ENCODE data around the gene GMPR.

DNA sequence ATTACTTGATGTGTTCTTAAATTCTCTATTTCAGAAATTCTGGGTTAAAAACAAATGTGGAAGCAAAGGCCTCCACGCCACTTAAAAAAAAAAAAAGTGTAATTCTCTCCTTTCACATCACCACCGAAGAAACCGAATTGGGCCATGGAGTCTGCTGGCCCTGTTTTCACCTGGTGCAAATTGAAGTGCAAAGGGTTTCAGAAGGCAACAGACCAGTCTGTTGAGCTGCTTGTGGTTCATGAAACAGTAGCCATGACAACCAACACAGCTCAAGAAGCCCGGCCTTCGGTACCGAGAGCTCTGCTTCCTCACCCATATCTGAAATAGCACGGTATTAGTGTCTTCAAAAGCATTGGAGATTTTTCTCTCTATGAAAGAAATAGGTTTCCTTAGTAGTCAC, 63.1 kb downstream of the GMPR start:
- TF ChIP-seq, protein P1, sequence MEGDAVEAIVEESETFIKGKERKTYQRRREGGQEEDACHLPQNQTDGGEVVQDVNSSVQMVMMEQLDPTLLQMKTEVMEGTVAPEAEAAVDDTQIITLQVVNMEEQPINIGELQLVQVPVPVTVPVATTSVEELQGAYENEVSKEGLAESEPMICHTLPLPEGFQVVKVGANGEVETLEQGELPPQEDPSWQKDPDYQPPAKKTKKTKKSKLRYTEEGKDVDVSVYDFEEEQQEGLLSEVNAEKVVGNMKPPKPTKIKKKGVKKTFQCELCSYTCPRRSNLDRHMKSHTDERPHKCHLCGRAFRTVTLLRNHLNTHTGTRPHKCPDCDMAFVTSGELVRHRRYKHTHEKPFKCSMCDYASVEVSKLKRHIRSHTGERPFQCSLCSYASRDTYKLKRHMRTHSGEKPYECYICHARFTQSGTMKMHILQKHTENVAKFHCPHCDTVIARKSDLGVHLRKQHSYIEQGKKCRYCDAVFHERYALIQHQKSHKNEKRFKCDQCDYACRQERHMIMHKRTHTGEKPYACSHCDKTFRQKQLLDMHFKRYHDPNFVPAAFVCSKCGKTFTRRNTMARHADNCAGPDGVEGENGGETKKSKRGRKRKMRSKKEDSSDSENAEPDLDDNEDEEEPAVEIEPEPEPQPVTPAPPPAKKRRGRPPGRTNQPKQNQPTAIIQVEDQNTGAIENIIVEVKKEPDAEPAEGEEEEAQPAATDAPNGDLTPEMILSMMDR (conservative IDR thresholded peaks at IDR 0.05): no peak
- no peak for TF ChIP-seq EZH2 (IDR thresholded peaks at IDR 0.05; ENCODE audit: low read depth)

Data from PC-9 (cell line).